Measurements from ENCODE around the gene ACTBL2.

- TF ChIP-seq CTCF (optimal IDR thresholded peaks at IDR 0.05 in 1 of 3, IDR thresholded peaks at IDR 0.05 in 1 of 3, conservative IDR thresholded peaks at IDR 0.05 in 1 of 3; ENCODE audit: extremely low read depth in 1 of 3, insufficient read depth in 2 of 3, low read length in 3 of 3), result no peak
- no peak for TF ChIP-seq EZH2 (IDR thresholded peaks at IDR 0.05; ENCODE audit: low read length)
These were observed 31.4 kb downstream of the ACTBL2 start for GRCh38 chr5:57450991-57451876.

Data from keratinocyte (primary cell).